HCT116 (cell line): ENCODE data around the gene HNRNPA1.

Experiments used
- CBX3 ChIP-seq: IDR thresholded peaks from 2 replicates; pipeline ENCODE4 v1.6.1; 2012; ENCODE audit warnings: low read depth
- CTCF ChIP-seq, 3 experiments: fragments of 200-600 bp in 1 of 3; sonication (generic) in 1 of 3; IDR thresholded peaks in 2 of 3; conservative IDR thresholded peaks in 1 of 3; 2 replicates each; pipeline ENCODE4 v1.5.1; 2012 to 2017; ENCODE audit warnings: low read depth in 2 of 3, low read length in 2 of 3, antibody characterized with exemption in 1 of 3, borderline replicate concordance in 1 of 3, control low read depth in 1 of 3, mild to moderate bottlenecking in 1 of 3, mixed read lengths in 1 of 3, mixed run types in 1 of 3, moderate library complexity in 1 of 3; ENCODE audit not compliant: insufficient read depth in 1 of 3
- EZH2 ChIP-seq: fragments of 200-600 bp; sonication (generic); IDR thresholded peaks from 2 replicates; pipeline ENCODE4 v1.6.1; 2017; ENCODE audit warnings: antibody characterized with exemption, mixed run types
- EZH2phosphoT487 ChIP-seq: fragments of 200-600 bp; IDR thresholded peaks from 2 replicates; pipeline ENCODE4 v1.6.1; 2018; ENCODE audit warnings: antibody characterized with exemption, borderline replicate concordance
- JUND ChIP-seq: IDR thresholded peaks from 2 replicates; pipeline ENCODE4 v1.6.1; 2012
- POLR2A ChIP-seq: IDR thresholded peaks from 2 replicates; pipeline ENCODE4 v1.7.0; 2011; ENCODE audit warnings: borderline replicate concordance; ENCODE audit not compliant: insufficient read depth, insufficient read length; ENCODE audit errors: extremely low read depth
- POLR2AphosphoS5 ChIP-seq: IDR thresholded peaks from 2 replicates; pipeline ENCODE4 v1.6.1; 2011; ENCODE audit warnings: mild to moderate bottlenecking, low read depth, low read length, moderate library complexity
- RAD21 ChIP-seq: IDR thresholded peaks from 2 replicates; pipeline ENCODE4 v1.6.1; 2012; ENCODE audit warnings: low read depth, mild to moderate bottlenecking
- REST ChIP-seq: IDR thresholded peaks from 2 replicates; pipeline ENCODE4 v1.6.1; 2012; ENCODE audit warnings: low read depth
- TCF7L2 ChIP-seq: IDR thresholded peaks from 2 replicates; pipeline ENCODE4 v1.7.0; 2011; ENCODE audit warnings: borderline replicate concordance, inconsistent platforms; ENCODE audit not compliant: insufficient read depth, insufficient read length; ENCODE audit errors: extremely low read depth
- ZNF274 ChIP-seq: fragments of 200-500 bp; sonication (Bioruptor generic); IDR thresholded peaks from 2 replicates; pipeline ENCODE4 v1.6.1; 2014; ENCODE audit warnings: mild to moderate bottlenecking, low read depth, low read length, inconsistent platforms

- TF ChIP-seq EZH2, result no peak
- no peak for TF ChIP-seq POLR2AphosphoS5
- TF ChIP-seq CTCF (IDR thresholded peaks at IDR 0.05 in 2 of 3, conservative IDR thresholded peaks at IDR 0.05 in 1 of 3; ENCODE audit: borderline replicate concordance in 1 of 3, insufficient read depth in 1 of 3, low read depth in 2 of 3, low read length in 2 of 3), result no peak
- no peak for TF ChIP-seq POLR2A
- no peak for TF ChIP-seq REST
- no peak for TF ChIP-seq ZNF274
- TF ChIP-seq TCF7L2, result no peak
- TF ChIP-seq CBX3, result no peak
- TF ChIP-seq EZH2phosphoT487, result no peak
- TF ChIP-seq JUND, result no peak
- no peak for TF ChIP-seq RAD21
These were observed 30.5 kb downstream of the HNRNPA1 start for GRCh38 chr12:54311051-54311450.
